GM21825 (cell line): Measurements from ENCODE around the gene COL4A6.

ENCODE experiments used
- ATAC-seq: cut with Tn5 transposase; IDR thresholded peaks from one replicate; pipeline ENCODE4 v1.9.1; 2021; ENCODE audit warnings: mild to moderate bottlenecking, moderate library complexity; ENCODE audit not compliant: unreplicated experiment

COL4A6 gene

GRCh38 chrX:108285356-108285755 lies 152.9 kb downstream of the COL4A6 start:
- ATAC-seq = no peak

GRCh38 chrX:108275732-108276131 lies 162.5 kb downstream of the COL4A6 start:
- no peak for ATAC-seq

- no peak for ATAC-seq
Measured at GRCh38 chrX:108271397-108271787, 166.8 kb downstream of the COL4A6 start.

- ATAC-seq = no peak
Measured at GRCh38 chrX:108270739-108271396, 167.4 kb downstream of the COL4A6 start.

GRCh38 chrX:108270280-108270679 lies 167.9 kb downstream of the COL4A6 start:
- no peak for ATAC-seq

- ATAC-seq = no peak
Measured at GRCh38 chrX:108268434-108269080, 169.7 kb downstream of the COL4A6 start.

GRCh38 chrX:108267557-108267956 lies 170.7 kb downstream of the COL4A6 start:
- ATAC-seq = no peak

- no peak for ATAC-seq
Measured at GRCh38 chrX:108264376-108264775, 173.8 kb downstream of the COL4A6 start.

GRCh38 chrX:108261549-108262203 lies 176.5 kb downstream of the COL4A6 start:
- ATAC-seq = no peak

- ATAC-seq = no peak
Measured at GRCh38 chrX:108257556-108257955, 180.7 kb downstream of the COL4A6 start.

GRCh38 chrX:108254636-108255035 lies 183.6 kb downstream of the COL4A6 start:
- ATAC-seq = no peak

- ATAC-seq = no peak
Measured at GRCh38 chrX:108250654-108251579, 187.3 kb downstream of the COL4A6 start.

GRCh38 chrX:108246304-108246954 lies 191.8 kb downstream of the COL4A6 start:
- ATAC-seq = no peak

- ATAC-seq = no peak
Measured at GRCh38 chrX:108245462-108245861, 192.8 kb downstream of the COL4A6 start.

GRCh38 chrX:108235986-108236385 lies 202.2 kb downstream of the COL4A6 start:
- ATAC-seq = no peak

- no peak for ATAC-seq
Measured at GRCh38 chrX:108230574-108230973, 207.6 kb downstream of the COL4A6 start.

GRCh38 chrX:108224727-108225621 lies 213.2 kb downstream of the COL4A6 start:
- no peak for ATAC-seq

- ATAC-seq = no peak
Measured at GRCh38 chrX:108224218-108224617, 214.0 kb downstream of the COL4A6 start.

- ATAC-seq = no peak
Measured at GRCh38 chrX:108223585-108223984, 214.6 kb downstream of the COL4A6 start.
